Measurements from ENCODE around the gene PRPF19. TPM values are rescaled to one million over a fixed set of nuclear protein-coding genes. Genes with fewer than 3 reads are reported as not detected.

Gene PRPF19
- total RNA-seq, 1 donor from 2014 or later = 59.8 TPM

DNA sequence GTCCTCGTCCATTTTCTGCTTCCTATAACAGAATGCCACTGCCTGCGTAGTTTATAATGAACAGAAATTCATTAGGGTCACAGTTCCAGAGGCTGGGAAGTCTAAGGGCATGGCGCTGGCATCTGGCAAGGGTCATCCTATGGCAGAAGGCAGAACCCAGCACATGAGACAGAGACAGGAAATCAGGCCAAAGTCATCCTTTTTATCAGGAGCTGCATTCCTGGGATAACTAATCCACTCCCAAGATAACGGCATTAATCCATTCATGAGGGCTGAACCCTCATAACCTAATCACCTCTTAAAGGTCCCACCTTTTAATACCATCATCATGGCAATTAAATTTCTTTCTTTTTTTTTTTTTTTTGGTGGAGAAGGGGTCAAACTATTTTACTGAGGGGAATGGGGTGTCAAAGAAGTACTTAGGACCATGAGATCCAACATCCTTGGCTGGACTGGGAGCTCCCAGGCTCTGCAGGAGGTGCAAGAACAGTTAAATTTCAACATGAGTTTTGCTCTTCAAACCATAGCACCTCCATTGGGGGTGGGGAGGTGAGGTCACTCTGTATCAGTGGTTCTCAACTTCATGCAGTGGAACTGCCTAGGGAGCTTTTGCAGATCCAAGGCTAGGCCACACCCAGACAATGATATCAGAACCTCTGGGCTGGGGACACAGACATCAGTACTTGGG is 12.0 kb upstream of the PRPF19 start:
- Histone ChIP-seq H3K27me3 (no peaks in the 10 kb centered on the region), H3K36me3 (peaks cover 38% of the 10 kb centered on the region), H3K9me3 (no peaks in the 10 kb centered on the region), H3K4me3 (no peak overlapping the region), H3K27ac (no peak overlapping the region), H3K4me1 (peaks cover 34% of the 10 kb centered on the region)
- no peak for DNase-seq
- intact Hi-C loops (cut with DNase I) = no loop called here
- ATAC-seq = no peak
- TF ChIP-seq, protein P1, sequence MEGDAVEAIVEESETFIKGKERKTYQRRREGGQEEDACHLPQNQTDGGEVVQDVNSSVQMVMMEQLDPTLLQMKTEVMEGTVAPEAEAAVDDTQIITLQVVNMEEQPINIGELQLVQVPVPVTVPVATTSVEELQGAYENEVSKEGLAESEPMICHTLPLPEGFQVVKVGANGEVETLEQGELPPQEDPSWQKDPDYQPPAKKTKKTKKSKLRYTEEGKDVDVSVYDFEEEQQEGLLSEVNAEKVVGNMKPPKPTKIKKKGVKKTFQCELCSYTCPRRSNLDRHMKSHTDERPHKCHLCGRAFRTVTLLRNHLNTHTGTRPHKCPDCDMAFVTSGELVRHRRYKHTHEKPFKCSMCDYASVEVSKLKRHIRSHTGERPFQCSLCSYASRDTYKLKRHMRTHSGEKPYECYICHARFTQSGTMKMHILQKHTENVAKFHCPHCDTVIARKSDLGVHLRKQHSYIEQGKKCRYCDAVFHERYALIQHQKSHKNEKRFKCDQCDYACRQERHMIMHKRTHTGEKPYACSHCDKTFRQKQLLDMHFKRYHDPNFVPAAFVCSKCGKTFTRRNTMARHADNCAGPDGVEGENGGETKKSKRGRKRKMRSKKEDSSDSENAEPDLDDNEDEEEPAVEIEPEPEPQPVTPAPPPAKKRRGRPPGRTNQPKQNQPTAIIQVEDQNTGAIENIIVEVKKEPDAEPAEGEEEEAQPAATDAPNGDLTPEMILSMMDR (IDR thresholded peaks at IDR 0.05) = no peak

DNA sequence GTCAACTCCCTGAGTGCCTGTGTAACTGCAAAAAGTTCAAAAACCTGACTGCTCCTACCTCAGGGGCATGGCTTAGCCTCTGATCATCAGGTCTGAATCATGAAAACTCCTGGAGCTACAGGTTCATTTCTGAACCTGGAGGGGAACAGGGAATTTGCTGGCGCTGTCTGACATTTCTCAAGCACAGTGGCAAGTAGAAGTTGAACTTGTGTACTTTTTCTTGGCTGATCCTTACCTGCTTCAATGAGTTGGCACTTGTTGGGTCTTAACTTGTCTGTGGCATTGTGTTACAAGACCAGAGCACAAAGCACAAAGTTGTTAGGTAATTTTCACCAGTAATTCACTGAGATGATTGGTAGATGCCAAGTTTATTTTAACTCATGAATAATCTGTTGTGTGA is 10.9 kb upstream of the PRPF19 start:
- intact Hi-C loops (cut with DNase I) = no loop called here

DNA sequence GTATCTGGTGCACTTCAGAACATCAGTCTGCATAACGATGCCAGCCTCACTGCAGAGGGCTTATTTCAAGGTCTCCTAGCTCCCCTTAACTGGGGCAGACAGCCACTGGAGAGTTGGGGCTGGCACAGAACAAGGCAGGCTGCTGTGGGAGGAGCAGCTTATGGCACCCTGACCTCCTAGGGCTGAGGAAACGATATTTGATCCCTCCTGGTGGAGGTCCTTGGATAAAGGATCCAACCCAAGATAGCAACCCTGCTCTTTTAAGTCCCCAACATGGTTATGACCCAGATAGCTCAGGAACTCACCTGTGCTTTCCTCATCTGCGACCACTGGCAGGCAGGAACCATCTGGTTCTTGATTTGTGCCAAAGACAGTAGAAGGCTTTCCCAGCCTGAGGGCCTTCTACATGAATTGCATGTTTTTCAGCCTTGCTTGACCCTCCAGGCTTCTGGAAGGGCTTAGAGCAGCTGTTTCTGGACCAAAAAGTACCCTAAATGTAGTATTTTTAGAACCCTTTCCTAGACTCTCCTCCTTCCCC is 10.4 kb upstream of the PRPF19 start:
- H3K4me3 ChIP-seq = no peak overlapping the region
- H3K27me3 ChIP-seq = no peaks in the 10 kb centered on the region
- TF ChIP-seq, protein P1 (IDR thresholded peaks at IDR 0.05) = no peak
- H3K9me3 ChIP-seq = no peaks in the 10 kb centered on the region
- no peak overlapping the region for H3K27ac ChIP-seq
- DNase-seq = no peak
- ATAC-seq = no peak
- intact Hi-C loops (cut with DNase I) = no loop called here
- peaks cover 21% of the 10 kb centered on the region for H3K36me3 ChIP-seq
- peaks cover 39% of the 10 kb centered on the region for H3K4me1 ChIP-seq

More for the DNA sequence above, 10.9 kb upstream of the PRPF19 start:
- H3K27ac ChIP-seq = no peak overlapping the region
- H3K4me3 ChIP-seq = no peak overlapping the region
- peaks cover 27% of the 10 kb centered on the region for H3K36me3 ChIP-seq
- no peak for DNase-seq
- TF ChIP-seq, protein P1 (IDR thresholded peaks at IDR 0.05) = no peak
- no peaks in the 10 kb centered on the region for H3K9me3 ChIP-seq
- no peak for ATAC-seq
- H3K4me1 ChIP-seq = peaks cover 39% of the 10 kb centered on the region
- no peaks in the 10 kb centered on the region for H3K27me3 ChIP-seq

DNA sequence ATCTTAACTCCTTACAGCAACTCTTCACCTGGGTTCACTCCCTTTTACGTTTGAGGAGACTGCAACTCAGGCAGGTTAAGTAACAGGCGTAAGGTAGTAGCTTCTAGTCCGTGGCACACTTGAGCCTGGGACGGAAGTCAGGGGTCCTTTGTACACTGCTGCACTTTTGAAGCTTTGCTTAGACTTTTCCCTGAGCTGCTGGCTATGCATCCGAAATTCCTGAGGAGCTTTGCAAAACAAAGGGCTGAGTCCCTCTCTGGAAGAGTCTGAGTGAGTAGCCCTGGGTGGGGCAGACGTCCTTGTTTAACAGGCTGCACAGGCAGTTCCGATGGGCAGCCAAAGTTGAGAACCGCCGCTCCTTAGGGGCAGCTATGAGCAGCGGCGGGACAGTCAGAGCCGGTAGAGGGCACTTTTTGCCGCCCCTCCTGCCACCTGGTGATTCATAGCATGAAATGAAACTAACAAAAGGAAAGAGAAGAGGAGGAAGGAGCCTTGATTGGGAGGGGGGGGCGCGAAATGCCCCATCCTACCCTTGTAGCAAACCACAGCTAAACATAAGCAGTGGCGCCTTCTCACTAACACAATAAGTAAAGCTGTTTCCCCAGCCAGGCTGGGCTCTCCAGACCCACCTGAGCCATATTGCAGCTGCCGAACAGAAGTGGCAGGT is 9.0 kb upstream of the PRPF19 start:
- H3K27ac ChIP-seq = peak overlapping the region; percentile 96
- ATAC-seq = peak; percentile 70
- no peaks in the 10 kb centered on the region for H3K27me3 ChIP-seq
- peaks cover 8% of the 10 kb centered on the region for H3K36me3 ChIP-seq
- H3K4me1 ChIP-seq = peaks cover 46% of the 10 kb centered on the region
- intact Hi-C loops (cut with DNase I) = no loop called here
- TF ChIP-seq, protein P1 (IDR thresholded peaks at IDR 0.05) = peak; percentile 36
- peak; percentile 84 for DNase-seq
- no peaks in the 10 kb centered on the region for H3K9me3 ChIP-seq
- H3K4me3 ChIP-seq = peak overlapping the region; percentile 83

DNA sequence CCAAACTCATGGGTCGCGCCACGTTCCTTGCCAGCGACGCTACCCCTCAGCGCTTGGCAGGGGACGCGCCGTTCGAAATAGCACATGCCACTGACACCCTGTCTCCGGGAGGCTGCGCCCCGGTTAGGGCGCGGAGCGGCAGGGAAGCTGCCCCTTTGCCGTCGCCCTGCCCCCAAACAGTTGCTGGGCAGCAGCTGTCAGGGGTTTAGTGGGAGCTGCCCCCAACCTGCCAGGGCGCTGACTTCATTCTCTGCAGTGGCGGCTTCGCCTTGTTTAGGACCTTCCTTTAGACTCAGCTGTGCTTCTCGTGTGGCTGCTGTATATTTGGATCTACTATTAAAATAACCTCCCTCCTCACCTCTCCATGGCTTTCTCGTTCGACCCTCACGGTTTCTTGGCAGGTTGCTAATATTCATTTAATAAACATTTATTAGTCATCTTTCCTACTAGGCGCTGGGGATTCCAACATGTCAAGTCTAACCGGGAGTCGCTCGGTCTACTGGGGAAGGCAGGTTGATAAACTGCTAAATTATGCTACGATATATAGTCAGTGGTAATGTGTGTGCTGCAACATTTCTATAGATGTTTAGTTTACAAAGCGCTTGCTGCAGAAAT is 8.4 kb upstream of the PRPF19 start:
- Histone ChIP-seq H3K36me3 (peaks cover 1% of the 10 kb centered on the region), H3K9me3 (no peaks in the 10 kb centered on the region), H3K27ac (peak overlapping the region; percentile 96), H3K4me1 (peaks cover 44% of the 10 kb centered on the region), H3K4me3 (peak overlapping the region; percentile 83), H3K27me3 (no peaks in the 10 kb centered on the region)
- intact Hi-C loops (cut with DNase I) = no loop called here
- TF ChIP-seq, protein P1 (IDR thresholded peaks at IDR 0.05) = no peak
- ATAC-seq (peak; percentile 44), DNase-seq (peak; percentile 75)
